ENCODE results near the gene SDCCAG8. TPM values are rescaled to one million over a fixed set of nuclear protein-coding genes. Genes with fewer than 3 reads are reported as not detected.
A peak's percentile ranks its signal among the peaks of the same experiment; 100 is the strongest.

SDCCAG8 gene
- total and polyA plus RNA-seq, 4 donors, result 8.5 to 25.8 (median 17.5) TPM

DNA sequence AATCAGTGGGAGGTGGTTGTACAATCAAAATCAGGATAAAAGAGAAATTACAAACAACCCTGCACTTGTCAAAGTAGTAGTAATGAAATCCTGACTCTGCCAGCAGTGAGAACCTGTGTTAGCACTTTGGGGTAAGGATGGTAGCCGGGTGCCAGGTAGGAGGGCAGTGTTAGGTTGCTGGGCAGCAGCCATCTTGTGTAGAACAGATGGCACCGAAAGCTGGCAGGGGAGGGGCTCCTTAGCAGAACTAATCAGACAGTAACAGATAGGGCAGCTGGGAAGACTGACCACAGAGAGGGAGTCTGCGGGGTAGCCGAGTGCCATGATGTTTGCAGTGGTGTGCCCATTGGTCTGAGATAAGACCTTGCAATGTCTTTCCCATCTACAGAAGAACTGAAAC lies 137.3 kb downstream of the SDCCAG8 start:
- 90% methylated on average over 4 of the region's 4 CpGs for WGBS
- no peaks in the 10 kb centered on the region for H3K27me3 ChIP-seq (ENCODE audit: control insufficient read depth in 4 of 4, insufficient read depth in 4 of 4, low read length in 3 of 4)
- no peak overlapping the region for H3K9ac ChIP-seq (ENCODE audit: low read depth in 1 of 2, low read length in 2 of 2)
- H3K4me3 ChIP-seq (ENCODE audit: low read depth in 1 of 3, low read length in 3 of 3), result no peak overlapping the region
- TF ChIP-seq JUND (IDR thresholded peaks at IDR 0.05) (no peak), NR2F2 (IDR thresholded peaks at IDR 0.05) (no peak), RXRA (IDR thresholded peaks at IDR 0.05) (no peak), YY1 (IDR thresholded peaks at IDR 0.05) (peak; percentile 75)
- H3K4me1 ChIP-seq (ENCODE audit: control insufficient read depth in 4 of 4, insufficient read depth in 4 of 4, low read length in 3 of 4), result peaks cover 6 to 41% (median 12%) of the 10 kb centered on the region in 4 donors
- DNase-seq (ENCODE audit: low spot score), result no peak
- no peaks in the 10 kb centered on the region for H3K36me3 ChIP-seq (ENCODE audit: control insufficient read depth in 4 of 4, insufficient read depth in 3 of 4, low read depth in 1 of 4, low read length in 3 of 4)
- no peaks in the 10 kb centered on the region for H3K9me3 ChIP-seq (ENCODE audit: control insufficient read depth in 4 of 4, low read length in 3 of 4)
- H3K27ac ChIP-seq (ENCODE audit: low read depth in 1 of 2, low read length in 2 of 2), result no peak overlapping the region

DNA sequence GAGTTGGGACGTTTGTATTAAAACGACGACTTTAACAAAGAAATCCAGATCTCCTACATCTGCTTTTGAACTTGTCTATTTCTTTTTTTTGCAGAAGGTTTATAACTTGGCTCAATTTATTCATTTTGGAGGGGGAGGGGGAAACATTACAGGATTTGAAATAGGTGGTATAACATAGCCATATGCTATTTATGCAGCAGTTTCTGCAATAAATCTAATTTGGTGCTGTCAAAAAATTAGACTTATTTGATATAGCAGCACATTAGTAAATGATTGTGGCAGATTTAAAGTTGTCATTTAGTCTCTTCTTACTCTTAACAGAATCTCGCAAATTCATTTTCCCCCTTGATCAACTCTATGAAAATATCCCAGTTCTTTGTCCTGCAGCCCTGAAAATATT lies 138.2 kb downstream of the SDCCAG8 start:
- TF ChIP-seq, protein P1, sequence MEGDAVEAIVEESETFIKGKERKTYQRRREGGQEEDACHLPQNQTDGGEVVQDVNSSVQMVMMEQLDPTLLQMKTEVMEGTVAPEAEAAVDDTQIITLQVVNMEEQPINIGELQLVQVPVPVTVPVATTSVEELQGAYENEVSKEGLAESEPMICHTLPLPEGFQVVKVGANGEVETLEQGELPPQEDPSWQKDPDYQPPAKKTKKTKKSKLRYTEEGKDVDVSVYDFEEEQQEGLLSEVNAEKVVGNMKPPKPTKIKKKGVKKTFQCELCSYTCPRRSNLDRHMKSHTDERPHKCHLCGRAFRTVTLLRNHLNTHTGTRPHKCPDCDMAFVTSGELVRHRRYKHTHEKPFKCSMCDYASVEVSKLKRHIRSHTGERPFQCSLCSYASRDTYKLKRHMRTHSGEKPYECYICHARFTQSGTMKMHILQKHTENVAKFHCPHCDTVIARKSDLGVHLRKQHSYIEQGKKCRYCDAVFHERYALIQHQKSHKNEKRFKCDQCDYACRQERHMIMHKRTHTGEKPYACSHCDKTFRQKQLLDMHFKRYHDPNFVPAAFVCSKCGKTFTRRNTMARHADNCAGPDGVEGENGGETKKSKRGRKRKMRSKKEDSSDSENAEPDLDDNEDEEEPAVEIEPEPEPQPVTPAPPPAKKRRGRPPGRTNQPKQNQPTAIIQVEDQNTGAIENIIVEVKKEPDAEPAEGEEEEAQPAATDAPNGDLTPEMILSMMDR (IDR thresholded peaks at IDR 0.05; ENCODE audit: low read depth, low read length, missing input control), result no peak
- TF ChIP-seq RAD21 (IDR thresholded peaks at IDR 0.05), result no peak
- no peak for TF ChIP-seq SP1 (IDR thresholded peaks at IDR 0.05)
- TF ChIP-seq HNF4G (IDR thresholded peaks at IDR 0.05), result no peak
- TF ChIP-seq, protein P2, sequence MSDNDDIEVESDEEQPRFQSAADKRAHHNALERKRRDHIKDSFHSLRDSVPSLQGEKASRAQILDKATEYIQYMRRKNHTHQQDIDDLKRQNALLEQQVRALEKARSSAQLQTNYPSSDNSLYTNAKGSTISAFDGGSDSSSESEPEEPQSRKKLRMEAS (IDR thresholded peaks at IDR 0.05), result no peak
- TF ChIP-seq, protein P3, sequence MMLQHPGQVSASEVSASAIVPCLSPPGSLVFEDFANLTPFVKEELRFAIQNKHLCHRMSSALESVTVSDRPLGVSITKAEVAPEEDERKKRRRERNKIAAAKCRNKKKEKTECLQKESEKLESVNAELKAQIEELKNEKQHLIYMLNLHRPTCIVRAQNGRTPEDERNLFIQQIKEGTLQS (IDR thresholded peaks at IDR 0.05), result no peak
- no peak for TF ChIP-seq YY1 (IDR thresholded peaks at IDR 0.05)
- no peak for TF ChIP-seq EGR1 (IDR thresholded peaks at IDR 0.05; ENCODE audit: low read depth in 2 of 2)
- no peak for TF ChIP-seq FOXA1 (IDR thresholded peaks at IDR 0.05)
- TF ChIP-seq, protein P4, sequence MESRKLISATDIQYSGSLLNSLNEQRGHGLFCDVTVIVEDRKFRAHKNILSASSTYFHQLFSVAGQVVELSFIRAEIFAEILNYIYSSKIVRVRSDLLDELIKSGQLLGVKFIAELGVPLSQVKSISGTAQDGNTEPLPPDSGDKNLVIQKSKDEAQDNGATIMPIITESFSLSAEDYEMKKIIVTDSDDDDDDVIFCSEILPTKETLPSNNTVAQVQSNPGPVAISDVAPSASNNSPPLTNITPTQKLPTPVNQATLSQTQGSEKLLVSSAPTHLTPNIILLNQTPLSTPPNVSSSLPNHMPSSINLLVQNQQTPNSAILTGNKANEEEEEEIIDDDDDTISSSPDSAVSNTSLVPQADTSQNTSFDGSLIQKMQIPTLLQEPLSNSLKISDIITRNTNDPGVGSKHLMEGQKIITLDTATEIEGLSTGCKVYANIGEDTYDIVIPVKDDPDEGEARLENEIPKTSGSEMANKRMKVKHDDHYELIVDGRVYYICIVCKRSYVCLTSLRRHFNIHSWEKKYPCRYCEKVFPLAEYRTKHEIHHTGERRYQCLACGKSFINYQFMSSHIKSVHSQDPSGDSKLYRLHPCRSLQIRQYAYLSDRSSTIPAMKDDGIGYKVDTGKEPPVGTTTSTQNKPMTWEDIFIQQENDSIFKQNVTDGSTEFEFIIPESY (IDR thresholded peaks at IDR 0.05), result no peak
- no peak for TF ChIP-seq HNF4A (conservative IDR thresholded peaks at IDR 0.05)
- TF ChIP-seq, protein P5, sequence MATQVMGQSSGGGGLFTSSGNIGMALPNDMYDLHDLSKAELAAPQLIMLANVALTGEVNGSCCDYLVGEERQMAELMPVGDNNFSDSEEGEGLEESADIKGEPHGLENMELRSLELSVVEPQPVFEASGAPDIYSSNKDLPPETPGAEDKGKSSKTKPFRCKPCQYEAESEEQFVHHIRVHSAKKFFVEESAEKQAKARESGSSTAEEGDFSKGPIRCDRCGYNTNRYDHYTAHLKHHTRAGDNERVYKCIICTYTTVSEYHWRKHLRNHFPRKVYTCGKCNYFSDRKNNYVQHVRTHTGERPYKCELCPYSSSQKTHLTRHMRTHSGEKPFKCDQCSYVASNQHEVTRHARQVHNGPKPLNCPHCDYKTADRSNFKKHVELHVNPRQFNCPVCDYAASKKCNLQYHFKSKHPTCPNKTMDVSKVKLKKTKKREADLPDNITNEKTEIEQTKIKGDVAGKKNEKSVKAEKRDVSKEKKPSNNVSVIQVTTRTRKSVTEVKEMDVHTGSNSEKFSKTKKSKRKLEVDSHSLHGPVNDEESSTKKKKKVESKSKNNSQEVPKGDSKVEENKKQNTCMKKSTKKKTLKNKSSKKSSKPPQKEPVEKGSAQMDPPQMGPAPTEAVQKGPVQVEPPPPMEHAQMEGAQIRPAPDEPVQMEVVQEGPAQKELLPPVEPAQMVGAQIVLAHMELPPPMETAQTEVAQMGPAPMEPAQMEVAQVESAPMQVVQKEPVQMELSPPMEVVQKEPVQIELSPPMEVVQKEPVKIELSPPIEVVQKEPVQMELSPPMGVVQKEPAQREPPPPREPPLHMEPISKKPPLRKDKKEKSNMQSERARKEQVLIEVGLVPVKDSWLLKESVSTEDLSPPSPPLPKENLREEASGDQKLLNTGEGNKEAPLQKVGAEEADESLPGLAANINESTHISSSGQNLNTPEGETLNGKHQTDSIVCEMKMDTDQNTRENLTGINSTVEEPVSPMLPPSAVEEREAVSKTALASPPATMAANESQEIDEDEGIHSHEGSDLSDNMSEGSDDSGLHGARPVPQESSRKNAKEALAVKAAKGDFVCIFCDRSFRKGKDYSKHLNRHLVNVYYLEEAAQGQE (IDR thresholded peaks at IDR 0.05), result no peak
- no peak for TF ChIP-seq TAF1 (conservative IDR thresholded peaks at IDR 0.05)
- no peak for TF ChIP-seq RXRA (IDR thresholded peaks at IDR 0.05)
- TF ChIP-seq JUND (IDR thresholded peaks at IDR 0.05), result no peak
- TF ChIP-seq NR2F2 (IDR thresholded peaks at IDR 0.05), result no peak
- no peak for TF ChIP-seq FOXA2 (IDR thresholded peaks at IDR 0.05)
- TF ChIP-seq GABPA (IDR thresholded peaks at IDR 0.05 in 1 of 2, conservative IDR thresholded peaks at IDR 0.05 in 1 of 2), result no peak
- Histone ChIP-seq H3K4me1 (ENCODE audit: control insufficient read depth in 4 of 4, insufficient read depth in 4 of 4, low read length in 3 of 4) (peaks cover 6 to 43% (median 12%) of the 10 kb centered on the region in 4 donors), H3K27me3 (ENCODE audit: control insufficient read depth in 4 of 4, insufficient read depth in 4 of 4, low read length in 3 of 4) (no peaks in the 10 kb centered on the region), H3K36me3 (ENCODE audit: control insufficient read depth in 4 of 4, insufficient read depth in 3 of 4, low read depth in 1 of 4, low read length in 3 of 4) (no peaks in the 10 kb centered on the region), H3K9ac (ENCODE audit: low read depth in 1 of 2, low read length in 2 of 2) (peak overlapping the region in 1 of 2 donors; percentile 91), H3K27ac (ENCODE audit: low read depth in 1 of 2, low read length in 2 of 2) (peak overlapping the region; percentile 71 to 77), H3K9me3 (ENCODE audit: control insufficient read depth in 4 of 4, low read length in 3 of 4) (no peaks in the 10 kb centered on the region), H3K4me3 (ENCODE audit: low read depth in 1 of 3, low read length in 3 of 3) (peak overlapping the region in 2 of 3 donors; percentile 18 to 39)
- DNase-seq (ENCODE audit: low spot score), result no peak
- 50% methylated on average over 4 of the region's 4 CpGs for WGBS
